HG03571 (cell line): ENCODE data around the gene YIPF4.
A peak's percentile ranks its signal among the peaks of the same experiment; 100 is the strongest.
"Not testable (repeated sequence)": the region's sequence is repeated elsewhere in the genome, so short reads cannot be mapped to it uniquely, and the experiment has no call there.

Source experiments
- ATAC-seq: cut with Tn5 transposase; IDR thresholded peaks from one replicate; pipeline ENCODE4 v1.9.1; 2021; ENCODE audit not compliant: unreplicated experiment

YIPF4 gene

DNA sequence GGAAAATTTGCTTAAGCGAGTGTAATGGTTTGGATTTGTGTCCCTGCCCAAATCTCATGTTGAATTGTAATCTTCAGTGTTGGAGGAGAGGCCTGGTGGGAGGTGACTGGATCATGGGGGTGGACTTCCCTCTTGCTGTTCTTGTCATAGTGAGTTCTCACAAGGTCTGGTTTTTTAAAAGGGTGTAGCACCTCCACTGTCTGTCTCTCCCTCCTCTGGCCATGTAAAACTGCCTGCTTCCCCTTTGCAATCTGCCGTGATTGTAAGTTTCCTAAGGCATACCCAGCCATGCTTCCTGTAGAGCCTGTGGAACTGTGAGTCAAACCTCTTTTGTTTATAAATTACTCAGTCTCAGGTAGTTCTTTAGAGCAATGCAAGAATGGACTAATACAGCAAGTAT lies 6.6 kb downstream of the YIPF4 start:
- no peak for ATAC-seq

GRCh38 chr2:32289165-32289999 lies 11.7 kb downstream of the YIPF4 start:
- ATAC-seq, result no peak

- no peak for ATAC-seq
Observed at GRCh38 chr2:32290000-32290339, 12.3 kb downstream of the YIPF4 start.

DNA sequence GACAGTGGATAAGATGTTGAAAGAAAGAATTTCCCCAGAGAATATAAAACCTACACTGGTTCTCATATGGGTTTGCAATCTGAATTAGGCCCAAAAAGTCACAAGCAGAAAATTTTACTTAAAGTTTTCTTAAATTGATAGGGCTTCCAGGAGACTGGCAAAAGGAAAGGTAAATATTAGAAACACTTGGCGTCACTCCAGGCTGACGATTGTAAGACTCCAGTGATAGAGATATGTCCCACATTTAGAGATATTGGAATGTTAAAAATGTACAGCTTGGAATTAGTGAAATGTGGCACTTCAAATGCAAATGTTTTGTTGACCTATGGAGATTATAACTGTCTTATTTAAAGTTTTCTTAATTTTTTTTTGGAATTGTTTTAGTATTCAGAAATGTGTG lies 14.0 kb downstream of the YIPF4 start:
- no peak for ATAC-seq

DNA sequence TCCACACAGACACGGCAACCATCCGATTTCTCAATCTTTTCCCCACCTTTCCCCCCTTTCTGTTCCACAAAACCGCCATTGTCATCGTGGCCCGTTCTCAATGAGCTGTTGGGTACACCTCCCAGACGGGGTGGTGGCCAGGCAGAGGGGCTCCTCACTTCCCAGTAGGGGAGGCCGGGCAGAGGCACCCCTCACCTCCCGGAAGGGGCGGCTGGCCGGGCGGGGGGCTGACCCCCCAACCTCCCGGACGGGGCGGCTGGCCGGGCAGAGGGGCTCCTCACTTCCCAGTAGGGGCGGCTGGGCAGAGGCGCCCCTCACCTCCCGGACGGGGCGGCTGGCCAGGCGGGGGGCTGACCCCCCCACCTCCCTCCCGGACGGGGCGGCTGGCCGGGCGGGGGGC lies 15.8 kb downstream of the YIPF4 start:
- not testable (repeated sequence) for ATAC-seq

- ATAC-seq, result not testable (repeated sequence)
Observed at GRCh38 chr2:32293966-32294562, 16.4 kb downstream of the YIPF4 start.

- no peak for ATAC-seq
Observed at GRCh38 chr2:32310577-32310976, 32.9 kb downstream of the YIPF4 start.

- ATAC-seq, result no peak
Observed at GRCh38 chr2:32314886-32315285, 37.2 kb downstream of the YIPF4 start.

GRCh38 chr2:32328679-32329078 lies 51.0 kb downstream of the YIPF4 start:
- not testable (repeated sequence) for ATAC-seq

- not testable (repeated sequence) for ATAC-seq
Observed at GRCh38 chr2:32329180-32329980, 51.7 kb downstream of the YIPF4 start.

DNA sequence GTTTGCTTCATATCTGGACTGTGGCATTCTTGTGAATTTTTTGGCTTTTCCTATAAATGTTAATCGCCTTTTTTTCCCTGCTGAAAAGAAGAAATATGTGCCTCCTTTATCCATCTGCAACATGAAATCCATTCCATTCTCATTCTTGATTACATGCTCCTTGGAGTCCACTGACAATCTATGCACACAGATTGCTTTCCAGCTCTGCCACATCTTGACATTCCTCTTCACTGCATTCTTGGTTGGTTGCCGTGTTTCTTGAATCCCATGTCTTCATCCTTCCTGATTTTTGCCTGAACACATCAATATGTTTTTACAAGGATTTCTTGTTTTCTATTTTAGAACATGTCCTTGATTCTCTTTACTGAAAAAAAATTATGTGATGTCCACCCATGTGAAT lies 52.4 kb downstream of the YIPF4 start:
- no peak for ATAC-seq

GRCh38 chr2:32342801-32343200 lies 65.1 kb downstream of the YIPF4 start:
- no peak for ATAC-seq

- ATAC-seq, result not testable (repeated sequence)
Observed at GRCh38 chr2:32350797-32351196, 73.1 kb downstream of the YIPF4 start.

- ATAC-seq, result no peak
Observed at GRCh38 chr2:32355976-32356680, 78.4 kb downstream of the YIPF4 start.

DNA sequence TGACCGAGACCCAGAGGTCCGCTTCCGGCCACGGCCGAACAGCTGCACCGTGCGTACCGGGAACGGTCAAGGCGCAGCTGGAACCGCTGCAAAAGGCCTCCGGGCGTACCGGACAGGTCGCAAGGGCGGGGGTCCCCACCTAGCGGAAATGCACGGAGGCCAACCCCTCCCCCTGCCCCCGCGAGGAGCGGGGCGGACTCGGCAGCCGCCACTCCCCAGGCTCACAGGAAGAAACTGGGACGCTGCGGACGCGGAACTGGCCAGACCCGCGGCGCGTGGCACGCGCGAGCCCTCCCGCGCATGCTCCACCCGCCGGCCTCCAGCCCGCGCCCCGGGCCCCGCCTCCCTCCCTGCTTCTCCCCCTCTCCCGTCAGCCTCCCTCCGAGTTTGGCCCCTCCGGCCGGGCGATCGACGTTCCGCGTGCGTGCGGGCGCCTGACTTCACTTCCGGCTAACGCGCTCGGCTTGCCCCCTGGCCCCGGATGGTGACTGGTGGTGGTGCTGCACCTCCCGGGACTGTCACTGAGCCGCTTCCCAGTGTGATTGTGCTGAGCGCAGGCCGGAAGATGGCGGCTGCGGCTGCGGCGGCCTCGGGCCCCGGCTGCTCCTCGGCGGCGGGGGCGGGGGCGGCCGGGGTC lies 79.1 kb downstream of the YIPF4 start, which contains the start of gene BIRC6:
BIRC6 (plus strand) TSS at position 343 of the 637 bp plus-strand sequence; CDS start at position 482, 139 bp downstream.
- peak; percentile 77 for ATAC-seq

DNA sequence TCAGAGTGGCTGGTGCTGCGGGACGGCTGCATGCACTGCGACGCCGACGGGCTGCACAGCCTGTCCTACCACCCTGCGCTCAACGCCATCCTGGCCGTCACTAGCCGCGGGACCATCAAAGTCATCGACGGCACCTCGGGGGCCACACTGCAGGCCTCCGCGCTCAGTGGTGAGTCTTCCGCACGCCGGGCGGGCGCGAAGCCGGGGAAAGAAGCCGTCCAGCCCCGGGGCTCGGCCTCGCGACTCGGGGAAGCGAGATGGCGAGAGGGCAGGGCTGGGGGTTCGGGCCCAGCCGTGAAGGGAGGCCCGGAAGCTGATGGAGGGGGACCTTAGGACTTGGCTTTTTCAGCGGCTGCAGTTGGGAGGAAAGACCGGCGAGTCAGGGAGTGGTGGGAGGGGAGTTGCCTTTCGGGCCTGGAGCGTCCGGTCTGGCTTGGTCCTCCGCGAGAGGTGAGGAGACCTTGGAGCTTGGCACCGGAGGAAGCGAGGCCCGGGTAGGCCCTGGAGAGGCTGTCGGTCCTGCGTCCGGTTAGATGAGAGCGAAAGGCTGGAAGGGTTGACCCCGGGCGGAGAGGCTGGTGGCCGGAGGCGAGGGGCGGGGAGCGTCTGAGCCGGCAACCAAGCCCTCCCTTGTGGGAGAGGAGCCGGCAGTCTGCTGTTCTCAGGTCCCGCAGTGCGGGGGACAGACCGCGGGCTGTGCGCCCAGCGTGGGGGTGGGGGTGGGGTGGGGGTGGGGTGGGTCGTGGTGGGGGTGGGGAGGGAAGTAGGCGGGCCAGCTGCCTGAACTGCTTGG lies 79.8 kb downstream of the YIPF4 start:
- peak; percentile 9 for ATAC-seq

DNA sequence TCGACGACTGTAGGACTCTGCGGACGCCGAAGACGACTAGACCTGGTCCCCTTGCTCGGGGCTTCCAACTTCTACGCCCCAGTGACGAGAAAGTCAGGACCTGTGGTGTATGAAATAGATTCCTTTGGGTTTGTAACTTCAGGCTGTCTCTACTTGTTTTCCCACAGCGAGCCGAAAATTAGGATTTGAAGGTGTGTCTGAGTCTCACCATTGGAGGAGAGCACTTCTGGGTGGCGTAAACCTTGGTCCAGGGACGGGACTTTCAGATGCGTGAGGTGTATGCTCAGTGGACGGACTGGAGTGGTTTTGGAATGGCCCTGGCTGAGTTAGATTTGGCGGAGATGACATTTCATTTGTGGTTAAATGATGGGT lies 80.4 kb downstream of the YIPF4 start:
- ATAC-seq, result no peak

GRCh38 chr2:32360416-32360815 lies 82.7 kb downstream of the YIPF4 start:
- ATAC-seq, result no peak

DNA sequence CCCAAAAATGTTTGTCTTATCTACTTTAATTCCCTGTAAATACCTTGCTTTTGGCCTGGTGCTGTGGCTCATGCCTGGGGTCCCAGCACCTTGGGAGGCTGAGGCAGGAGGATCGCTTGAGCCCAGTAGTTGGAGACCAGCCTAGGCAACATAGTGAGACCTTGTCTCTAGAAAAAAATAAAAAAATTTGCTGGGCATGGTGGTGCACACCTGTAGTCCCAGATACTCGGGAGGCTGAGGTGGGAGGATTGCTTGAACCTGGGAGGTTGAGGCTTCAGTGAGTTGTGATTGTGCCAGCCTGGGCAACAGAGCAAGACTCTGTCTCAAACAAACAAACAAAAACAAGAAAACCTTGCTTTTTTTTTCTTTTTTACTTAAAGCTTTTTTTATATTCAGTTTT lies 85.3 kb downstream of the YIPF4 start:
- not testable (repeated sequence) for ATAC-seq

DNA sequence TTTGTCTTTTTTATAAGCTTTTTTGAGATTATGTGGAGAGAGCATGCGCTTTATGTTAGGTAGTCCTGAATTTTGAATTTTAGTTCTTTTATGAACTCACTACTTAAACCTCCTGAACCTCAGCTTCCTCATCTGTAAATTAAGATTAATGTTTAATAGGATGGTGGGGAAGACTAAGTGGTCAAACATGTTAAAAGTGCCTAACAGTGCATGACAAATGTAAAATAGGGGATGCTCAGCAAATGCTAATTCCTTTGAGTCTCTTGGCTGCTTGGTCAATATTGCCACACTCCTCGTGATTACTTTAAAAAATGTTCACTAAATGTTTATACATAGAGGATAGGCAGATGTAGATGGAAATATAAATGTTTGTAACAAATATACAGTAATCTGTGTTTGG lies 85.9 kb downstream of the YIPF4 start:
- ATAC-seq, result peak; percentile 74
